ENCODE measurements around the gene XKR8.

Gene XKR8

GRCh38 chr1:27959792-27960603 is at the start of gene XKR8:
TSS of gene XKR8 (plus strand) at chr1:27959973. CDS start at chr1:27960070, 97 bp downstream.
- DNase-seq = peak; percentile 91

DNA sequence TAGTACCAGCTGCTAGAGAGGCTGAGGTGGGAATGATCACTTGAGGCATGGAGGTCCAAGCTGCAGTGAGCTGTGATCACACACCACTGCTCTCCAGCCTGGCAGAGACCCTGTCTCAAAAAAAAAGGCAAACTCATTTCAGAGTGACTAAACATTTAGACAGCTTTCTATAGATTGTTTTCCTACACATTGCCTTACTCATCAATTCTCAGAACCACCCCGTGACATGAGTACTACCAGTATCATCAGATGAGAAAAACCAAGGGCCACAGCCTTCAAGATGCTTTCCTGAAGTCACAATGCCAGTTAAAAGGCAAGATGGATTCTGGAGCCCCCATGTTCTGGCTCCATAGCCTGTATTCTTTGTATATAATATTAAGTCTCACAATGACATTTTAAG is 47.3 kb upstream of the XKR8 start:
- no peak for DNase-seq

DNA sequence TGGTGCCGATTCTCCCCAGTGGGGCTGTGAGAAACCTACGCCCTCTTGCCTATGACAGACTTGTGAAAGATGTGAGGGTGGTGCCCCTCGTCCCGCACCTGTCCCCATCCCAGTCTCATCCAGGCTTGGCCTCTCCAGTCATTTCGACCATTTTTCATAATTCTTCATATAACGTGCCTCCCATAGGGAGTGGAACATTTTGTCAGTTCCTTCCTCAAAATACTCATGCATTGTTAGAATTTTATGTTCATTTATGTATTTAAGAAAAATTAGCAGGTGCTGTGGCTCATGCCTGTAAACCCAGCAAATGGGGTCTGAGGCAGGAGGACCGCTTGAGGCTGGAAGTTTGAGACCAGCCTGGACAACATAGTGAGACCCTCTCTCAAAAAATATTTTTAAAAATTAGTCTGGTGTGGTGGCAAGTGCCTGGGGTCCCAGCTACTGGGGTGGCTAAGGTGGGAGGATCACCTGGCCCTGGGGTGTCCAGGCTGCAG is 44.6 kb upstream of the XKR8 start:
- DNase-seq = no peak

GRCh38 chr1:27922272-27922671 is 37.5 kb upstream of the XKR8 start:
- DNase-seq = no peak

DNA sequence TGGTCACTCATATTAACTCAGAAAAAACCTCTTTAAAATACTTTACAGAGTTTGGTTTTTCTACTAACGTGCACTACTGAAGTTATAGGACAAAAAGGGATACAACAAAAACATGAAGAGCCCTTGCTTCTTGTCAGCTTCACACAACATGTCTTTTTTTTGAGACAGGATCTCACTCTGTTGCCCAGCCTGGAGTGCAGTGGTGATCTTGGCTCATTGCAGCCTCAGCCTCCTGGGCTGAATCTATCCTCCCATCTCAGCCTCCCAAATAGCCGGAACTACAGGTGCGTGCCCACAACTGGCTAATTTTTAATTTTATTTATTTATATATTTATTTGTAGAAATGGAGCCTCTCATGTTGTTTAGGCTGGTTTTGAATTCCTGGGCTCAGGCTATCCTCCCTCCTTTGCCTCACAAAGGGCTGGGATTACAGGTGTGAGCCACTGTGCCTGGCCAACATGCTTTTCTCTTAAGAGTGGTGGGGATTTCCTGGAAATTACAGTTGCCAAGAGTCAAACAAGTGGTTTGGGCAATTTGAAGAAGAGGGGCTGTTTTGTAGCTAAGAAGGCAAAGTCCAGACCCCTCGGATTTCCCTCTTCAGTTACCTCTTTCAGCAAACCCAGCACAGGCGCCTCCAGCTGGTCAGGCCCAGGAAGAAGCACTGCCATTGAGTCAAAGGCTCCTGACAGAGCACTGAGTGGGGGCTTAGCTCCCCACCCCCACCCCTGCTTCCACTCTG is 31.4 kb upstream of the XKR8 start:
- DNase-seq = no peak

- DNase-seq = no peak
These were observed 28.6 kb upstream of the XKR8 start for GRCh38 chr1:27931184-27931583.

DNA sequence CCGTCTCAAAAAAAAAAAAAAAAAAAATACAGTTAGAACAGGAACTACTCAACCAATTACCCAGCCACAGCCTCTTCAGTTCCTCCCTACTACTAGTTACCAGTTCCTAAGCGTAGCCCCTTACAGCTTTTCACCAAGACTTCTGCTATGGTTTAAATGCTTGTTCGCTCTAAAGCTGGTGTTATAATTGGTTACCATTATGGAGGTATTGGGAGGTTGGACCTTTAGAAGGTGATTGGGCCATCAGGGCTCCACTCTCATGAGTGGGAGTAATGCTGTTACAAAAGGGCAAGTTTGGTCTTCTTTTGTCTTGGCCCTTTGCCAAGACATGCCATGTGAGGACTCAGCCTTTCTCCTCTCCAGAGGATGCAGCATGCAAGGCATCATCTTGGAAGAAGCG is 28.0 kb upstream of the XKR8 start:
- no peak for DNase-seq

DNA sequence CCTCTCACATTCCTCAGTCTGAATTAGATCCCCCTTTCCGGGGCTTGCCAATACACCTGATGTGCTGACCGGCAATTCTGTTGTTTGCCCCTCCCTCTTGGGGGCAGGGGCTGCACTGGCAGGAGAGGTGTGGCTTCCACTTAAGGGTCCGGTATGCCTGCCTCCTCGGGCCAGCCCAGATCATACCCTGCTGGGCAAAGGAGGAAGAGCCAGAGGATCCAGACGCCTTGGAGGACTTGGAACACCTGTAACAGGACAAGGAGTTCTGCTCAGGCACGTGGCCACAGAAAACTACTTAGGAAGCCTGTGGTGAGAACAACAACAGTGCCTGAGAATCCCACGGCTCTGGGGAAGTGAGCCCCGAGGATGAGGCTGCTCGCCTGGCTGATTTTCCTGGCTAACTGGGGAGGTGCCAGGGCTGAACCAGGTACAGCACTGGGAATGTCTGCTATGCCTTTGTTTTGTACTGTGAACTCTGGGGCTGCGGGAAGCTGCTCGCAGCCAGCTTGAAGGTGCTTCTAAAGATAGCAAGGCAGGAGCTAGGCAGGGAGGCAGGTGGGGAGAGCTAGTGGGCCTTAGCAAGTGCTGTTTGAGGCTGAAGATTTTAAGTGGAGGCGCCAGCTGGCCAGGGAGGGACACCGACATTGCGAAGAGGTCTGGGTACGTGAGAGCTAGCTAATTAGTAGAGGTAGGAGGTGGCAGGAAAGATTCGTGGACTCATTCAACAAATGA is 24.8 kb upstream of the XKR8 start, which contains the start of gene SMPDL3B:
SMPDL3B (plus strand) TSS at position 183 of the 732 bp plus-strand sequence; CDS start at position 367, 184 bp downstream.
- DNase-seq = no peak

DNA sequence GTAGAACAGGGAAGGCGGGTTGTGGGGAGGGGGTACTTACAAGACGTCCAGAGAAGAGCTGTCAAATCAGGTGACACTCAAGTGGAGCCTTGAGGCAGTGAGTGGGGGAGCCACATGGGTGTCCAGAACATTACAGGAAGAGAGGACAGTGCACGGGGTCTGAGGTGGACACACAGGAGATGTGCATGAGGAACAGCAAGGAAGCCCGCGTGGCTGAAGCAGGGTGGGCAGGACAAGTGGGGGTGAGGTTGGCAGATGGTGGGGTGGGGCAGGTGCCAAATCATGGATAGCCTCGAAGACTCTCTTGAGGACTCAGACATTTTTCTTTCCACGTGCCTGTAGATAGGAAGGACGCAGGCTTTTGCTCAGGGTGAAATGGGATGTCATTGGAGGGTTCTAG is 24.1 kb upstream of the XKR8 start:
- DNase-seq = no peak

GRCh38 chr1:27936370-27936769 is 23.4 kb upstream of the XKR8 start:
- no peak for DNase-seq

GRCh38 chr1:27937524-27937836 is 22.3 kb upstream of the XKR8 start:
- no peak for DNase-seq

GRCh38 chr1:27938488-27938887 is 21.3 kb upstream of the XKR8 start:
- DNase-seq = no peak

GRCh38 chr1:27940297-27940696 is 19.5 kb upstream of the XKR8 start:
- DNase-seq = peak; percentile 83

- no peak for DNase-seq
These were observed 18.8 kb upstream of the XKR8 start for GRCh38 chr1:27940870-27941560.

DNA sequence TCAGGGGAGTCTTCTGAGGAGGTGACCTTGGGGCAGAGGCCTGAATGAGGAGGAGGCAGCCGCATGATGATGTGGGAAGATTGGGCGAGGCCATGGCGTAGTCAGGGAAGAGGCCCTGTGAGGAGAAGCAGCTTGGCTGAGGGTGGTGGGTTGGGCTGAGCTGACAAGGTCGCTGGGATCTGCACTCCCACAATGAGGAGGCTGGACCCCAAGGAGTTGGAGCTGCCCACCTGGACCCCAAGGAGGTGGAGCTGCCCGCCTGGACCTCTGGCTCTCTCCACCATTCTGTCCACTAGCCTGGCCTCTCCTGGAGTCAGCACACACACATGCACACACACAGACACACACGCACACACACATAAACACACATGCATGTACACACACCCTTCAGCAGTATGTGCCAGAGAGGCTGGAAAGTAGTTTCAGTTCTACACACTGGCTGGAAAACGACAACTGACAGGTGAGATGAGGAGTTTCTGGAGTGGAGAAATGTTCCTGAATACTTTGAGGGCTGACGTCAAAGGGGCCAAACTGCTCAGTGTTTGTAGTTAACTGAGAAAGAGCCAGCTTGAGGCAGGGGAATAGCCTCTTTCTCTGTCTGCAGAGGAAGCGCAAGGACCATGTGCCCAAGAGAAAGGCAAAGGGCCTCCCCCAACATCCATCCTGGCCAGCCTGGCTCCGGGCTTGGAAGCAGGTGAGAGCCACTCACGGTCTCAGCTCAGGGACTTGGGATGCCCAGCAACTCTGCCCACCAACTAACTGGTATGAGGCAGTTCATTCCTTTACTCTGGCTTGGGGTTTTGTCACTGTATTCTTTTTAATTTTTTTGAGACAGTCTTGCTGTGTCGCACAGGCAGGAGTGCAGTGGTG is 17.9 kb upstream of the XKR8 start:
- DNase-seq = no peak

- no peak for DNase-seq
These were observed 14.8 kb upstream of the XKR8 start for GRCh38 chr1:27945020-27945419.

- DNase-seq = no peak
These were observed 10.7 kb upstream of the XKR8 start for GRCh38 chr1:27949027-27949426.

- no peak for DNase-seq
These were observed 8.4 kb upstream of the XKR8 start for GRCh38 chr1:27951396-27951795.

GRCh38 chr1:27952147-27952546 is 7.6 kb upstream of the XKR8 start:
- no peak for DNase-seq

DNA sequence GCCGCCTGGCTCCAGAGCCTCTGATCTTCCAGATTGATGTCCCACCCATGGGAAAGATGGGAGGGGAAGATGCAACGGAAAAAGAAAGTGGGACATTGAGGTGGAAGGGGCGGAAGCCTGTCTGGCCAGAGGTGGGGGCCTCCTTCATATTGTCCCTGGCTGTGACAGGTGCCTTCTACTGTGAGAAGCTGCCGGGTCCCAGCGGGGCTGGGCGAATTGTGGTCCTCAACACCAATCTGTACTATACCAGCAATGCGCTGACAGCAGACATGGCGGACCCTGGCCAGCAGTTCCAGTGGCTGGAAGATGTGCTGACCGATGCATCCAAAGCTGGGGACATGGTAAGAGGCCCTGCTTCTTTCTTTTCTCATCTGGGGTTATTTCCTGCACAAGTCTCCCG is 5.6 kb upstream of the XKR8 start:
- DNase-seq = no peak

DNA sequence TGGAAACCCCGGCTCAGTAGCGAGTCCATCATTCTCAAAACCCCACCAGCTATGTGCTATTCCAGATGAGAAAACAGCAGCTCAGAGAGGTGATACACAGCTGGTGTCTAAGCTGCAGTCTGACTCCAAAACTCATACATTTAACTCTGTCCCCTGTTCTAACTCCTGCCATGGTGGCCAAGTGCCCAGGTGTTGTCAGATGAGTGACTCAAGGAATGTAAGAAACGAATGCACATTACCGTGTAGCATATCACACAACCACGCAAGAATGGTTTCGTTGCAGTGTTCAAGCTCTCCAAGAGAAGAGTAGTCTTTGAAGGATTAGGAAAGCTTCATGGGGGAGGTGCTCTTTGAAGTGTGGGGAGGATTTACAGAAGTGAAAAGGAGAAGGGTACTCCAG is 4.7 kb upstream of the XKR8 start:
- DNase-seq = no peak

DNA sequence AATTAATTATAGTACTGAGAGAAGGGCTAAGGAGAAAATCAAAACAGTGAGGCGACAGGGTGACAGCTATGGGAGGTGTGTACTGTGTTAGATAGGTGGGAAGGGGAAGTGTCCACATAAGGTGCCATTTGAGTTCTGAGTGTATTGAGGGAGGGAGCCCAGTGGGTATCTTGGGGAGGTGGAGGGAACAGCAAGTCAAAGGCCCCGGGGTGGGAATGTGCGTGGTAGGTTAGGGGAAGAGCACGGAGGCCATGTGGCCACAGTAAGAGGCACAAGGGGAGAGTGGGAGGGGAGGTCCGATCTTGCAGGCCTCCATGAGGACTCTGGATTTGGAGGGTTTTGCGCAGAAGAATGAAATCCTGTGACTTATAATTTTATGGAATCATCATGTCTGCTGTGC is 3.0 kb upstream of the XKR8 start:
- DNase-seq = no peak
